HG03378 (cell line): Measurements from ENCODE around the gene PPP1R15B.

Experiments used
- ATAC-seq: cut with Tn5 transposase; IDR thresholded peaks from one replicate; pipeline ENCODE4 v1.9.1; 2021; ENCODE audit warnings: mild to moderate bottlenecking, moderate library complexity; ENCODE audit not compliant: unreplicated experiment

The PPP1R15B gene

DNA sequence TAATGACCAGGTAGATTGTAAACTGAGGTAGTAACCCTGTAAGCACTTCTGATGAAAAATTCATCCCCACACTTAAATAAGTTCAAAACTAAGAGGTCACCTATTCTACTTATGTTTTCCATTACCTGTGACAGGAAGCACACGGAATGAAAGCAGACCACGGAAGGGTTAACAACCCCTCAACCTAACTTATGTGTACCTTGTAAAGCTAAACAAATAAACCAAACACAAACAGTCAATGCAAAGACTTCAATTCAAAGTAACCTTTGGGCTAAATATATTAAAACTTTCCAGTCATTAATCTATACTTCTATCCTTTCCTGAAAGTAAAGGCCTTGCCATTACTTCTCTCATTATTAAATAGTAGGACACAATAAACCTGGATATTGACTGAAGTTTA is 7.0 kb downstream of the PPP1R15B start:
- ATAC-seq = no peak

DNA sequence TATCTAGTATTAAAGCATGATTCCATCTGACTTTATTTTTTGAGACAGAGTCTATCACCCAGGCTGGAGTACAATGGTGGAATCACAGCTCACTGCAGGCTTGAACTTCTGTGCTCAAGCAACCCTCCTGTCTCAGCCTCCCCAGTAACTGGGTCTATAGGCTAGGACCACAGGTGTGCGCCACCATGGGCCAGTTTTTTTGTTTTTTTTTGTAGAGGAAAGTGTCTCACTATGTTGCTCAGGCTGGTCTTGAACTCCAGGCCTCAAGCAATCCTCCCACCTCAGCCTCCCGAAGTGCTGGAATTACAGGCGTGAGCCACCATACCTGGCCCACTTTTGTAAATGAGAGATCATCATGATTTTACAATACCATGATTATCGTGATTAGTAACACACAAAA is 9.2 kb downstream of the PPP1R15B start:
- no peak for ATAC-seq

DNA sequence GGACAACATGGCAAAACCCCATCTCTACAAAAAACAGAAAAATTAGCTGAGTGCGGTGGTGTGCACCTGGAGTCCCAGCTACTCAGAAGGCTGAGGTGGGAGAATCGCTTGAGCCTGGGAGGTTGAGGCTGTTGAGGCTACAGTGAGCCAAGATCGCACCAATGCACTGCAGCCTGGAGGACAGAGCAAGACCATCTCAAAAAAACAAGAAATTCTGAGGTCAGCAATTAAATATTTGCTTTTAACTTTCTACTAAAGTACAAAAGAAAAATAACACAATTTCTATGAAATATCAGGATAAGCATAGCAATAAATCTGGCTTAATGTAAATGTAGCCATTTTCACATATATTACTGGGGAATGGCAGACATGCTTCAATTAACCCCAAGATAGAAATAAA is 9.9 kb downstream of the PPP1R15B start:
- no peak for ATAC-seq

DNA sequence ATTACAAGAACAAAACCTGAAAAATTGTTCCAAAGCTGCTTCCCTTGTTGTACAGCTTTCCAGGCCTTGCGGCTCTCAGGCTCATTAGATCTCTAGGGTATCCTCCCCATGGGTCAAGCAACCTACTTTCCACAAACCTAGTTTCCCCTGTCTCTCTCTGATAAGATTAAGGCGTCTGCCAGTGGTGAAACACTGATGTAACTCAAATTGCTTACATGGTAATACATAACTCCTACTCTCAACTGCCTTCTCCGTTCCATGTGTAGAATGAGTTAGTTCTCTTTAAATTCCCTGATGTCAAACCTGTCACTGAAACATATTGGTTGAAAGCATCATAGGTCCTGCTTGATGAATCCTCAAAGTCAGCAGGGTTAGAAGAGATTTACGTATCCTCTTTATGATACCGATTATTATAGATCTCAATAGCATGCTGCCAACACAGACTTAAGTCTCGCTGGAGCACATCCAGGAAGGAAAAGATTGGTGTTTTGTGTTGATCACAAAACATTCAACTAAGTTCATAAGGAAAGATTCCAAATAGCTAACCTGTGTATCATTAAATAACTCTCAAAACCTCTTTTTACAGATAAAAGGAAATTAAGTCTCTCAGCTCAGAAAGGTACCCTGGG is 10.6 kb downstream of the PPP1R15B start:
- no peak for ATAC-seq

DNA sequence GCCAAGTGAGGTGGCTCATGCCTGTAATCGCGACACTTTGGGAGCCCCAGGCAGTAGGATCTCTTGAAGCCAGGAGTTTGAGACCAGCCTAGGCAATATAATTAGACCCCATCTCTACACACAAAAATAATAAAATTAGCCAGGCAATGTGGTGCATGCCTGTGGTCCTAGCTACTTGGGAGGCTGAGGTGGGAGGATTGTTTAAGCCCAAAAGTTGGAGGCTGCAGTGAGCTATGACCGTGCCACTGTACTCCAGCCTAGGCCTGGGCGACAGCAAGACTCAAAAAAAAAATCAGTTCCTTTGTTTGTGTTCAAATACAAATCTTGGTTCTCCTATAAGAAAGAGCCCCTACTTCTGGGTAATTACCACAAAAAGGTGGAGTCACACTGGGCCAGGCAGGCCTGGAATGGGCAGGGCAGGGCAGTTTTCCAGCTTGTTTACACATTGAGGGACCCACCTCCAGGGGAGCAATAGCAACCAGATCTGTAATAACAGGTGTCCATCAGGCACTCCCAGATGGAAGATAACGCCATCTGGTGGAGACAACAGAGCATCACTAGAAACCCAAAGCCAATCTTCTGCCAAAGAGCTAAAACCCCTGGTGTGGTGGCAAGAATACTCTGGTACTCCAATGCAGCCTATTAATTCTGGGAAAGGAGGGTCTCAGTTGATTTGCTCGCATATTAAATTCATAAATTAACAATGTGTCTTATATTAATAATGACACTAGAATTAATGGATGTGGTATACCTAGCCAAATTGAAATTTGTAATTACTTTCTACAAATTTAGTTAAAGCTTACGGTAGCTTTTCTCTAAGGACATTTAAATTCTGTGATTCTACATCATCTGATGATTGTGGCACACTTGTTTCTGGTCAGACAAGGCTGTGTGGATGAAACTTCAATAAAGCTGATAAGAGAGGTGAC is 13.2 kb downstream of the PPP1R15B start:
- ATAC-seq = peak; percentile 79

DNA sequence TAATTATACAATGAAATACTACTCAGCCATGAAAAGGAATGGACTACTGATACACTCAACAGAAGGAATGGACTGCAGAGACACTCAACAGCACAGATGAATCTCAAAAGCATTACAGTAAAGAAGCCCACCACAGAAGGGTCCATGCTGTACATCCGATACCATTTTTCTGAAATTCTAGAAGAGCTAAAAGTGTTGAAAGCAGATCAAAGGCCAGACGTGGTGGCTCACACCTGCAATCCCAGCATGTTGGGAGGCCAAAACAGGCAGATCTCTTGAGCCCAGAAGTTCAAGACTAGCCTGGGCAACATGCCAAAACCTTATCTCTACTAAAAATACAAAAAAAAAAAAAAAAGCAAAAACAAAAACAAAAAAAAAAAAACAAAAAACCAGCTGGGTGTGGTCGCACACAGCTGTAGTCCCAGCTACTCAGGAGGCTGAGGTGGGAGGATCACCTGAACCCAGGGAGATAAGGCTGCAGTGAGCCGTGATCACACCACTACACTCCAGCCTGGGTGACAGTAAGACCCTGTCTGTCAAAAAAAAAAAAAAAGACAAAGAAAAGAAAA is 15.5 kb downstream of the PPP1R15B start:
- ATAC-seq = no peak

DNA sequence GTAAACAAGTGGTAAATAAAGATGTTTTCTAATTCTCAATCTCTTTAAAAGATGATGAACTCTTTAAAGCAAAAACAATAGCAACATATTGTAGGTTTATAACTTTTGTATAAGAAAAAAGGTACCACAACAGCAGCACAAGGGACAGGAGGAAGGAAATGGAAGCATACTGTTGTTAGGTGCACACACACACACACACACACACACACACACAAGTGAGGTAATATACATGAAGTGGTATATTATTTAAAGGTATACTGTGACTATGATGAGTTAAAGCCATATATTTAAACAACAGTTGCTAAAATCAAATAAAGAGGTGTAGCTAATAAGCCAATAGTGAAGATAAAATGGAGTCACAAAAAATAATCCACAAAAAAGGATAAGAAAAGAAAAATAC is 20.0 kb downstream of the PPP1R15B start:
- no peak for ATAC-seq

DNA sequence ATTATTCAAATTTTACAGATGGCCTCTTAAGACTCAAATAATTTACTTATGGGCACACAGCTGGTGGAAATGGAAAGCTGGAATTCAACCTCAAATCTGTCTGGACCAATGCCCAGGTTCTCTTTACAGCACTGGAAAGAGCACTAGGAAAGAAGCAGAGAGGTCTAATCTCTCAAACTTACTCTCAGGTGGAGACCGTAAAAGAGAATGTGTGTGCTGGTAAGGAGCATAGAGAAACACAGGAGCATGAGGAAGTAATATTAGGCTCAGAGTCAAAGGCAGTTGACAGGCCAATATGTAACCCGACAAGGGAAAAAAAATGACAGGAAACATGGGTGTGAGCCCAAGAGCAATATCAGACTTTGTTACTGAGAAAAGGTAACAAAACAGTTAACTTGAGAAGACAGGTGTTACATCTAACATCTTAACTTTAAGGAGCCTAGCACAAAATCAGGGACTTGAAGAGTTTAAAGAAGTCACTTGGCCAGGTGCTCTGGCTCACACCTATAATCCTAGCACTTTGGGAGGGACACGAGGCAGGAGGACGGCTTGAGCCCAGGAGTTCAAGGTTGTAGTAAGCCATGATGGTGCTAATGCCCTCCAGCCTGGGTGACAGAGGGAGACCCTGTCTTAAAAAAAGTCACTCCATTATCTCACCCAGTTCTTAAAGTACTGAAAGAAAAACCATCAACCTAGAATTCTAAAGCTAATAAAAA is 20.7 kb downstream of the PPP1R15B start:
- no peak for ATAC-seq

DNA sequence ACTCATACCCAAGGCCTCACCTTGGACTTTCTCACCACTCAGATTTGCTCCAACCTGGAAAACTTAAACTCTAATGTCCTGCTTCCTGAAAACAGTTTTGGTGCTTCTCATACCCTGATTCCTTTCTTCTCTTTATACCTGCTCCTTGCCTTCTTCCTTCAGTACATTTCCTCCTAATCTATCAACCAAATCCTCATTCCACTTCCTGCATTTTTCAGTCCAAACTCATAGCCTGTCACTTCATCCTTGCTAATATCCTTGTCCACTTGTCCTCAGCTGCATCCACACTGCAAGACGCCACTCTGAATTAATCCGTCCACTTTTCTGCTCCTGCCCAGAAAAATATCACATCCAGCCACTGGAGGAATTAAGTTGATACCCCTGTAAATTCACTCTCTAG is 25.9 kb downstream of the PPP1R15B start:
- ATAC-seq = no peak

DNA sequence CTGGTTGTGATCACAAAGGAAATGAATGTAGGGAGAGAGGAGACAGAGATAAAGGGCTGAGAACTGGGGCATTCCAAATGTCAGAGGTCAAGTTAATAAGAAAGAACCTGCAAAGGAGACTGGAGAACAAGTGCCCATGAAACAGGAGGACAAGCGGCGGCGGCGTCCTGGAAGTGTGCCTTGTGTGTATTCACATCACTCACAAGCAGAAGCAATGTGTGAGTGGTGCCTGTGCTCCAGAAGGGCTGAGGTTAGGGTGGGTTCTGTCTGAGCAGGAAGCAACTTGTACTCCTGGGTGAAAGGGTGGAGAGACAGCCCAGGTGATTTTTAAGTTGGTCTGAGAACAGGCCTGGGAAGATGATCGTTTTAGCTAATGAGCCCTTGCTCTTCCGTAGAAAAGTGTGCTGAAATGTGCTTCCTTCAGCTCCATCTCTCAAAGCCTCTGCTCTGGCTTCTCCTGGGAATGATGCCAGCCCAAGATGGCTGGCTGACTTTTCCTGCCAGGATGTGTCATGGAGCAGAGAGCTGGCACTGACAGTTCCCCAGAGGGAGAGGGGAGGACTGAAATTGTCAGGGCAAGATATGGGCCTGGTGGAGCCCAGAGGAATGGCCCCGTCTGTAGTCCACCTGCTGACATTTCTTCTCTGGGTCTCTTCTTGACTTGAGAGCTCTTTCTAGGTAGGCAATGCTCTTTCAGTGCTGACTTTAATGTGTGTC is 26.8 kb downstream of the PPP1R15B start:
- no peak for ATAC-seq

DNA sequence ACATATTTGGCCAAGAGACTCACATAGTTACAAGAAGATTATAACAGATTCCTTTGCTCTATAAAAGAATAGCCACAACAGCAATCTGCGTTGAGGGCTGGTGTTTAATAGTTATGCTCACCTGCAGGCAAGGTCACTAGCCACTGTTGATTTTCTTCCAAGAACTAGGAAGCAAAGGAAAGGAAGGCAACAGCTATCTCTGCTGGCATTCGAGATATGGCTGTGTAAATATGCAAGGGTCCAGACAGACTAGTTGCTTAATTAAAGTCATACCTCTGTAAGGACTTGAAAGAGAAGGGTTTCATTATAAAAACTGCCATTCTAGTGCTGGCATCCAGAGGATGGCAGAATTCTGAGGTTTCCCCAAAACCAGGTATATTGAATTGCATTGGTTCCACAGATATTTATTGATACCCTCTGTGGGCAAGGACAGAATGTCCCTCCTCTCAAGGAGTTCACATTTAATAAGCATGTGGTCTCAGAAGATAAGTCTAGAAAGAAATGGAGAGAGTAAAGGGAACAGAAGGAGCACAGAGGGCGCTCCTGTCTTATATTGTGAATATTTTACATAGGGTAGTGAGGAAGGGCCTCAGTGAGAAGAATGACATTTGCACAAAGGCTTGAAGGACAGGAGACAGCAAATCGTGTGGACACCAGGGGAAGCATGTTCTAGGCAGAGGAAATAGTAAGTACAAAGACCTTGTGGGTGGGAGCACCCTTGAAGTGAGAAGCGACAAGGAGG is 28.3 kb downstream of the PPP1R15B start:
- ATAC-seq = no peak

DNA sequence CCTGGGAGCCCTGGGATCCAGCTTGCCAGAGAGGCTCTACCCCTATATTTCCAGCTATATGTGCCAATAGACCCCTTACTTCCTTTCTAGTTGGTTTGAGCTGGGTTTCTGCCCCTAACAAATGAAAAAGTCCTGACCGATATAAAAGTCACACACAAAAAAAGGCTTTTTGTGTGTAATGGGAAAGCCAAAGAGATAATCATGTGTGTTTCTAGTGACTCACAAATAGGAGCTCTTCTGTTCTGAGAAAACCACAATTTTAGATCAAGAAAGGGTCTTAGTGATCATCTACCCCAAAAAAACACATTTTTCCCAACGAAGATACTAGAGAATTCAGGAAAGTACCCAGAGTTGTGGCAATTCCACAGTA is 28.9 kb downstream of the PPP1R15B start:
- ATAC-seq = no peak

DNA sequence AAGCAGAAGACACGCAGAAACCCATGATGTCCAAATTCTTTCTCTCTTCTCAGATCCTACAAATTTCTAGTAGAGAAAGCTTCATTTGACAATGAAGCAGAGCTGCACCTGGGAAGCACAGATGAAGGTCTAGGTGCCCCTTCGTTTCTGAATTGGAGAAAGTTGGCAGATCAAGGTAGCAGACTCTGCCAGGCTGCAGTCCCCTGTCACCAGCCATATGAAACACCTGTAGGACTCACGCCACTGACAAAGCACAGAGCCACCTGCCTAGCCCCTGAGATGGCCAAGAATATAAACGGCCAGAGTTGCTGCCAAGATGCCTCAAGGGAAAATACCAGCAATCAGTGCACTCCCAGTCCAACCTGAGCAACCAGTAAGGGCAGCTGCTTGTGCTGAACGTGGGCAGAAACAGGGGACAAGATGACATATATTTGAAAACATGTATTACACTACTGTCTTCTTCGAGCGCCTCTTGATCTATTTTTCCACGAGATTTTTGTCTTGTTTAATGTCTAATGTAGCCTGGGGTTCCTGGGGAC is 31.3 kb downstream of the PPP1R15B start:
- ATAC-seq = no peak

DNA sequence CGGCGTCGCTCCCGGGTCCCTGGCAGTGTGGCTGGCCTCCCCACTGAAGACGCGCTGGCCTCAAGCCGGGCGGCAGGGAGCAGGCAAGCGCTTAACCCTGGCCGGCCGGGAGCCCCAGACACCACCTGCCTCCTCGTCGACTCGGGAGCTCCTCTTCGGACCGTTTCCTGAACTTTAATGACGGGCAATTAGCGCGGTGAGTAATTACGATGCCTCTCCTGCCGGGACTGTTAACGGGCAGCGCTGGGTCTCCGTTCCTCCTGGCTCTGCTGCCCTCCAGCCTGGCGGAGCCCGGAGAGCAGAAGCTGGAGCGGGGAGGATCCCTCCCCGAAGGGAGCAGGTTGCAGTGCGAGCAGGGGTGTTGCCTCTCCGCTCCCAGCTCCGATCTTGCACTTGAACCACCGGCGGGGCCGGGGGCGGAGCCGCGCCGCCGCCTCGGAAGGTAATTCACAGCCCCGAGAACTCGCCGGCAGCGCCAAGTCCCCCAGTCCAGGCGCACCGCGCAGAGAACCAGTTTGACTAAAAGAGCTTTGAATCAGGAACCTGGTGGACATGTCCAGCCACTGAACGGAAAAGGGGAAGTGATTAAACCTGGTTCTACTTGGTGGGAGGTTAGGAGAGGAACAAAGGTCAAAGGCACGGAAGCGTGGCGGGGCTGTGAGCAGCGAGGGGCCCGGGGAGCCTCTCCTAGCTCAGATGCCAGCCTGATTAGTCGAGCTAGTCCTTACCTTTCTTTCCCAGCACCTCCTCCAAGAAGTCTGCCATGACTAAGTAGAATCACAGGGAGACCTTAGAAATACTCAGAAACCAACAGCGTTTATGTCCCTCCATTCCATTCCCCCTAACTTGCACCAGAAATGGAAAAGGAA is 33.6 kb downstream of the PPP1R15B start:
- no peak for ATAC-seq

DNA sequence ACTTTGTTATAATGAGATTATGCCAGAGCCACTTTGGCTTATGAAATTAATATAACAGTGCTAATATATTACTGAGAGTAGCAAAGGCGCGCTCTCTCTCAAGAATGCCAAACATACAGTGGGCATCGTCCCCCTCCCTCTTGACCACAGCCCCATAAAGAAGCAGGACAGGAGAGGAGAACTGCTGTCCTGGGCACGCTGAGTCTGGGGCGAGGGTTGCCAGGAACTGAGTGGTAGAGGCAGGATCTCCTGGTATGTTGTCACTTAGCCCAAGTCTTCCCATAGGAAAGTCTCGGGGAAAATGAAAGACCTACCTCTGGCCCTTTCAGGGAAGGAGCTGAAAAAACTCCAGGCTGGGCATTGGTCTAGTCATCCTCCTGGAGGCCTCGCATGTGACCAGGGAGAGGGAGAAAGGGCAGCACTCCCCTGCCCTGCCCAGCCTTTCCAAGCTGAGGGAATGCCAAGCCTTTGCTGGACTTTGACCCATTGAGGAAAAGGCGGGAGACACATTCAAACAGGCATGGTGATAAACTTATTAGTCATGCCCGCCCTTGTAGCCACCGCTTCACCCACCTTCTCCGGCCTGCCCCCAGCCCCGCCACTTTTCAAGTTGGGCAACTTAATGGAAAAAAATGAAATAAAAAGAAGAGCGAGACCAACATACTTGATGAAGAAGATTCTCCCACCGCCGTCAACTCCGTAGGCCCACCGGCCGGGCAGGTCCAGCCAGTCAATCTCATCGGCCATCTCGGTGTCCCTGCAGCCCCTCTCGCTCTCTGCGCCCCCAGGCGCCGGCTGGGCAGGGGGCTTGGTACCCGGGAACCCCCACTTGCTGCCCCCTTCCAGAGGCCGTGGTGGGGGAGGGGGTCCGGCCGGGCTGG is 34.5 kb downstream of the PPP1R15B start:
- ATAC-seq = no peak

DNA sequence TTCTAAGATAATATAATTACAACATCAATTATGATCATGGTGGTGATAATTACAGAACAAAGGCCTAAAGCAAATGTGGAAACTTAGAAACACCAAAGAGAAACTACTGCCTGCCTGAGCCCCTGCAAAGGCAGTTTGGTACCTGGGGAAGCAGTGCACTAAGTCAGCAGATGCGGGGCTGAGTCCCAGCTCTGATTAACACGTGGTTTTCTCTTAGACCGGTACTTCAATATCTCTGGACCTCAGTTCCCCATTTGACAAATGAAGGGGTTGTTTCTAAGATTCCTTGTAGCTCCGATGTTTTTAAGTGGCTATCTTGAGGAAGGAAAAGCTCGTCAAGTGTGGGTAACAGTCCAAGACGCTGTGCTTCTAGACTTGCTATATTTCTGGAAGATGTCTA is 35.2 kb downstream of the PPP1R15B start:
- no peak for ATAC-seq

DNA sequence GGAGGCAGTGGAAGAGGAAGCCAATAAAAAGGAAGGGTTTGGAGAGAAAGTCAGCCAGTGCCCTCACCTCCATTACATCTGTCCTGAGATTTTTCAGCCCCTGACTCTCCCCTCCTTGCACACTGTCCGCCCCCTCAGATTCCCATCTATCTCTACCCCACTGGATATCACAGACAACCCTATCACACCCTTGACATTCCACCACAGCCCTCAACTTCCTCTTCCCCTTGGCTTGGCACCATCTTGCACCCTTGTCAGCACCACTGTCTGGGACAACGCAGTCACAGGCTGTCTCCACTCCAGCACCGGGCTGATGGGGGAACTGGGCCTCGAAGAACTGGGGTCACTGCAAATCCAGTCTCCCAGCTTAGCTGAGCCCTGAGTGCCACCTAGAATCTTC is 37.7 kb downstream of the PPP1R15B start:
- no peak for ATAC-seq

DNA sequence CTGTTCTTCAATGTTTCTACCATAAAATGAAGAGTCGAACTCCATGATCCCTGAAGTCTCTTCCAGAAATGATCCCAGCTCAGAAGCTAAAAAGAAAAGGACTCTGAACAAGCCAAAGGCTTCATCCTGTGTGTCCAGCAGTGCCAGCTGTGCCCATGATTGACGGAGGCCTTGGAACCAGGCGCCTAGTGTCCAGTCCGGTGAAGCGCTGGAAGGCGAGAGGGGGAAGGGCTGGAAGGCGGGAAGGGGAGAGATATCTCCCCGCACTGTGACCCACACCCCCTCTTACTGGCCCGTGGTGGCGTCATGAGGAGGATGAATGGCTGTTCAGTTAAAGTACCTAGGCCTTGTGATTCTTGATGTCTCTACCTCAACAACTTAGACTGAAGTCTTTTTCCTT is 41.4 kb downstream of the PPP1R15B start:
- ATAC-seq = no peak
